Activated naive CD4-positive, alpha-beta T cell treated with anti-CD3 and anti-CD28 coated beads, Interleukin-2, amount 10 ng/mL, durations not matched to agents 7 days and 5 days (primary cell): ENCODE measurements around the gene USP5.
A peak's percentile ranks its signal among the peaks of the same experiment; 100 is the strongest.
"Not testable (repeated sequence)": the region's sequence is repeated elsewhere in the genome, so short reads cannot be mapped to it uniquely, and the experiment has no call there.

Experiments used
- CTCF ChIA-PET: fragments of 350-600 bp; sonication (Branson Sonifier 250); formaldehyde crosslinking; loops from one replicate; lab custom pipeline; 2021; ENCODE audit warnings: antibody characterized with exemption; lab: Charles Lee
- DNase-seq: peaks from one replicate; pipeline ENCODE4 v3.0.0-alpha.2; 2020
- H3K27ac Mint-ChIP-seq: one replicate; pipeline ENCODE4 v1.8.0; 2021; ENCODE audit warnings: mild to moderate bottlenecking, moderate library complexity, mixed read lengths
- H3K27me3 Mint-ChIP-seq: one replicate; pipeline ENCODE4 v1.8.0; 2021; ENCODE audit warnings: mild to moderate bottlenecking, mixed read lengths
- H3K36me3 Mint-ChIP-seq: one replicate; pipeline ENCODE4 v1.8.0; 2021; ENCODE audit warnings: mixed read lengths
- H3K4me1 Mint-ChIP-seq: one replicate; pipeline ENCODE4 v1.8.0; 2021; ENCODE audit warnings: mixed read lengths
- H3K4me3 Mint-ChIP-seq: one replicate; pipeline ENCODE4 v1.8.0; 2021; ENCODE audit warnings: mild to moderate bottlenecking, moderate library complexity, mixed read lengths
- H3K9me3 Mint-ChIP-seq: one replicate; pipeline ENCODE4 v1.8.0; 2021; ENCODE audit warnings: mixed read lengths

USP5 gene

DNA sequence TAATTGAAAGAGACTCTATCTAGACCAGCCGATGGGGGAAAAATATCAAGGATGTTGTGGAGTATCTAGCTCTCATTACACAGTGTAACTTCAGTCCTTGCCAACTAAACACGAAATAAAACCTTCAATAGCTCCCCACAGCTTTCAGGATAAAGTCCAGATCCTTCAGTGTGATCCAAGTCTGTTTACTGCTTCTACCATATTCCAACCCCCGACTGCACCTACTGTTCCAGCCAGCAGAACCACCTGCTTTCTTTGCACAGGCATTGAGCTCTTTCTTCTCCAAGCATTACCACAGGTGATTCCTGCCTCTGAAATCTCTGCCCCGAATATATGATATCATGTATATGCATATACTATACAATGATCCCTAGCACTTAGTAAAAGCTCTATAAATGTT is 50.5 kb downstream of the USP5 start:
- Mint-ChIP-seq H3K27ac (no peak overlapping the region), H3K27me3 (peaks cover 10% of the 10 kb centered on the region), H3K36me3 (no peaks in the 10 kb centered on the region), H3K9me3 (no peaks in the 10 kb centered on the region), H3K4me1 (peaks cover 3% of the 10 kb centered on the region), H3K4me3 (no peak overlapping the region)
- DNase-seq: no peak
- CTCF ChIA-PET: interaction anchor here (1.0 to 1.6 kb wide), 5 partner anchors 11 to 207 kb away, joined by 3 to 5 read pairs (median 3); partner anchors contain the start of genes C12orf57, C1RL, RNU7-1 and SPSB2

DNA sequence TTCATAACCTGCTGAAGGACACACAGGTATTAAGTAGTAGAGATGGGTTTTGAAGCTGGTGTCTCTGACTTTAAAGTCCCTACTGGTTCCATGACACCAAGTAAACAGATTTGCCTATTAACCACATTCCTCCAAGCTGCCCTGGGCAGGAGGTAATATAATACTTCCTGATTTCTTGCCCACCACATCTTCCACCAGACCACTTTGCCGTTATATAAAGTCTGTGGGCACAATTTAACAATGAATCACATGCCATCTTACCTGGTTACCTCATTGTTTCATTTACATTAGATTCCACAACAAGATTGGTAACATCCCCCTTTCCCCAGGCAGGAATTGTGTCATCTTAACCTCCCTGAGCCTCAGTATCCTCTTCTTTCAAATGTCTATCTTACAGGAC is 51.8 kb downstream of the USP5 start:
- Mint-ChIP-seq H3K36me3 (no peaks in the 10 kb centered on the region), H3K4me1 (peaks cover 3% of the 10 kb centered on the region), H3K4me3 (no peak overlapping the region), H3K27me3 (peaks cover 14% of the 10 kb centered on the region), H3K9me3 (no peaks in the 10 kb centered on the region), H3K27ac (peak overlapping the region; percentile 39)
- CTCF ChIA-PET: no interaction called here
- no peak for DNase-seq

DNA sequence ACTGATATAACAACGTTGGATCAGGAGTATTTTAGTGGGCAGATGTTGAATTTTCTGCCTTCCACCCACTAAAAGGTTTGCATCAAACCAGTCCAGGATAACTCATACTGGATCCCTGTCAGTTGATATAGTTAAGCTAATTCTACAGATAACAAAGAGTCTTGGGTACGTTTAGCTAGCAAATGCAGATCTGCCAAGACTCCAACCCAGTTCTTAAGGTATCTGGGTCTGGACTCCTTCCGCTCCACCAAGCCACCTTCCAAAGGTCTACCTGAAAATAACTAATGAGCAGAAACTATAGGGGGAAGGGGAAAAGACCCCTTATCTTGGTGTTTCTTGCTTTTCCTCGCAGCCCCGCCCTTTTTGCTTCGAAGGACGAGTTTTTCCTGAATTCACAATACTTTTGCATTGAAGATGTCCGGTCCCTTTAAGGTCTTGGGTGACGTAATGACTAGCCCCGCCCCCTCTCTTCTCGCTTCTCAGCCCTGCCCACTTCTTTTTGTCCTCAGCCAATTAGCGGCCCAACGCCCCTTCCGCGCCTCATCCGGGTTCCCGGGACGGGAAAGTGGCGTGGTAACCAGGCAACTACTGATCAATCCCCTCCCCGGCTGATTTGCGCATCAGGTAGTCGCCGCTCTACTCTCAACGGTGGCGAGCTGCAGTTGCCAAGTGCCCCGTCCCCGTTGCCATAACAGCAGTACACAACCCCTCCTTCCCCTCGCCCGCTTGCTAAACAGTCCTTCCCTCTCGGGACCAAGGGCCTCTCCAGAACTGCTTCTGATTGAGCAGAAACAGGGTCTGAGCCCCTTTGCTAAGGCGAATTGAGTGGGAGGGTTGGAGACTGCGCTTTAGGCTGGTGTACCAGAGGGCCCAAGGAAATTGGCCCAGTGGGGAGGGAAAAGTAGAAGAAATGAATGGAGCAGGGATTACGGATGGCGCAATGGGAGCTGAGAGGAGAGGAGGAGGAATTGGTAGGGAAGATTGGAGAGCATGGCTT is 52.6 kb downstream of the USP5 start, which contains the start of gene LRRC23:
Gene LRRC23, plus strand, starts transcription at position 543 of the 997 bp plus-strand sequence. CDS start 812 bp downstream, outside the sequence.
- CTCF ChIA-PET: interaction anchor here (0.9 kb wide), 1 partner anchor 10 kb away, joined by 3 read pairs; the partner anchor contains the start of gene ENO2
- DNase-seq: peak; percentile 99
- Mint-ChIP-seq H3K36me3 (no peaks in the 10 kb centered on the region), H3K27ac (peak within 1 kb of the TSS; percentile 39), H3K4me1 (peaks cover 3% of the 10 kb centered on the region), H3K27me3 (peaks cover 9% of the 10 kb centered on the region), H3K9me3 (no peaks in the 10 kb centered on the region), H3K4me3 (no peak within 1 kb of the TSS)

DNA sequence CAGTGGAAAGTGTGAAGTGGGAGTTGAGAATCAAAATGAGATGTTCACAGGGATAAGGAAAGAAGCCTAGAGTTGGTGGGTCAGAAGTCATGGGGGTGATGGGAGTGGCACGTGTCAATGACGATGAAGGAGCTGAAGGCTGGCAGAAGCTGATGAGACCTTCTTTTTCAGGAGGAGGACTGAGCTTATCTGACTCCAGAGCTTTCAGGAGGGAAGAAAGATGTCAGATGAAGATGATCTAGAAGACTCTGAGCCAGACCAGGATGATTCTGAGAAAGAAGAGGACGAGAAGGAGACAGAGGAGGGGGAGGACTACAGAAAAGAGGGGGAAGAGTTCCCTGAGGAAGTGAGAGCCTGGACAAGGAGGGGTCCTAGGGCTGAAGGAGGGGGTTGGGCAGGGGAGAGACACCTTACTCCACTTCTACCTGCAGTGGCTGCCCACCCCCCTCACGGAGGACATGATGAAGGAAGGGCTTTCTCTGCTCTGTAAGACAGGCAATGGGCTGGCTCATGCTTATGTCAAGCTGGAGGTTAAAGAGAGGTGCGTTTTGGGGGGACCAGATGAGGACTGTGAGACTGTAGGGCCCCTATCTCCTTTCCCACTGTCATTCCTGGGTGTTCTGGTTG is 53.6 kb downstream of the USP5 start:
- Mint-ChIP-seq H3K27me3 (peaks cover 9% of the 10 kb centered on the region), H3K9me3 (no peaks in the 10 kb centered on the region), H3K4me1 (no peaks in the 10 kb centered on the region), H3K36me3 (no peaks in the 10 kb centered on the region), H3K4me3 (no peak overlapping the region), H3K27ac (no peak overlapping the region)
- CTCF ChIA-PET: interaction anchor here (0.6 to 1.1 kb wide), 3 partner anchors 9 to 276 kb away, joined by 3 read pairs; partner anchors contain the start of gene ENO2
- DNase-seq: no peak

DNA sequence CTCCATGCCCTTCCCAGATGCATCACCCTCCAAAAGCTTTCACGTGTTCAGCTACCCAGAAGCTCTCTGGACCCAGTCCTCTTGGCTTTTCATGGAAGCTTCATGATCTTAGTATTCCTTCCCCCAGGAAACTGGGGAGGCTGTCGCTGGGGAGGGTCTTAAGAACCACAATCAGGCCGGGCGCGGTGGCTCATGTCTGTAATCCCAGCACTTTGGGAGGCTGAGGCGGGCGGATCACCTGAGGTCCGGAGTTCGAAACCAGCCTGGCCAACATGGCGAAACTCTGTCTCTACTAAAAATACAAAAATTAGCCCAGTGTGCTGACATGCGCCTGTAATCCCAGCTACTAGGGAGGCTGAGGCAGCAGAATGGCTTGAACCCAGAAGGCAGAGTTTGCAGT is 56.2 kb downstream of the USP5 start:
- not testable (repeated sequence) for DNase-seq, H3K4me1 Mint-ChIP-seq, H3K36me3 Mint-ChIP-seq, H3K9me3 Mint-ChIP-seq, H3K4me3 Mint-ChIP-seq, H3K27ac Mint-ChIP-seq
- peaks cover 17% of the 10 kb centered on the region for H3K27me3 Mint-ChIP-seq
- CTCF ChIA-PET: interaction anchor here (0.9 to 2.5 kb wide), 2 partner anchors 35 to 39 kb away, joined by 4 to 9 read pairs; partner anchors contain the start of gene SPSB2

DNA sequence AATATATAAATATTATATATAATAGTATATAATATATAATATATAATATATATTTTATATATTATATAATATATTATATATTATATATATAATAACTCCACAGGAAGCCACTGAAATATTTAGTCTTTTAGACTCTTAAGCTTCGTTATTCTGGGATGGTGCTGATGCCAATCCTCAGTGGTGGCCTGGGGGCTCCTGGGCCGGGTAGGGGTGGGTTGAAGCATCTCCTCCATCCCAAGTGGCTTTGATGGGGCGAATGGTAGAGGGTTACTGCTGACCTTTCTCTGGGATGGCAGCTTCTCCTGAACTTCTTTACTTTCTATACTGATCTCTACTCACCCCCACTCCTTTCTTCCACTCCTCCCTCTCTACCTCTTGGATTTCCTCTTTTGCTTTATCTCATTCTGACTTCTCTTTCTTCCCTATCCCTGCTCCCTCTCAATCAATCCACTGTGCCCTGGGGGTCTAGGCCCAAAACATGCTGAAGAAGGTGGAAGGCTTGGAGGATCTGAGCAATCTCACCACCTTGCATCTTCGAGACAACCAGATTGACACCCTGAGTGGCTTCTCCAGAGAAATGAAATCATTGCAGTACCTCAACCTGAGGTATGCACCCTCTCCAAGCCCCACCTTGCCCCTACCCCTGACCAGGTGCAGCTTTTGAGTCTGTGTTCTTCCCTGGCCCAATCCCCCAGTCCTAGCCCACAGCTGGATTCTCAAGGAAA is 57.6 kb downstream of the USP5 start:
- CTCF ChIA-PET: interaction anchor here (1.4 to 1.7 kb wide), 2 partner anchors 14 to 37 kb away, joined by 3 to 5 read pairs; no protein-coding TSS in a partner anchor
- Mint-ChIP-seq H3K36me3 (no peaks in the 10 kb centered on the region), H3K4me3 (no peak overlapping the region), H3K27me3 (peaks cover 17% of the 10 kb centered on the region), H3K4me1 (peaks cover 18% of the 10 kb centered on the region), H3K27ac (no peak overlapping the region), H3K9me3 (no peaks in the 10 kb centered on the region)
- DNase-seq: no peak

DNA sequence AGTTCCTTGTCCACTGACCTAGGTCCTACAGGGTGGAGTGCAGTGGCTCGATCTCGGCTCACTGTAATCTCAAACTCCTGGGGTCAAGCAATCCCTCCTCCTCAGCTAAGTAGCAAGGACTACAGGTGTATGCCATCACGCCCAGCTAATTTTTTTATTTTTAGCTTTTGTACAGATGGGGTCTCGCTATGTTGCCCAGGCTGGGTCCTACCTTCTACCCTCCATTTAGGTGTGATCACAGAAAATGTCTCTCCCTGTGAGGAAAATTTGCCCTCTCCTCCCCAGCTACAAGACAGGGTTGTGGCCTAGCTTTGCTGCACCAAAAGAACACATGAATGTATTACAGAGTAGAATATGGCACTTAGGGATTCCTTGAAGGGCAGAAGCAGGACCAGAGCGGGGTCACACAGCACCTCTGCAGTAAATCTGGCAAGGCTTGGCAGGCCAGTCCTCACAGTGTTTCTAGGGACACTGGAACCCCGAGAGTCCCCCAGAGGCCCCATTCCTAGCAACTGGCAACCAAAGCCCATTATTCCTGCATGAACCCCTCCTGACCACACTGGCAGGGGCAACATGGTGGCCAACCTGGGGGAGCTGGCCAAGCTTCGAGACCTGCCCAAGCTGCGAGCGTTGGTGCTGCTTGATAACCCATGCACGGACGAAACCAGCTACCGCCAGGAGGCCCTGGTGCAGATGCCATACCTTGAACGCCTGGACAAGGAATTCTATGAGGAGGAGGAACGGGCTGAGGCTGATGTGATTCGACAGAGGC is 60.4 kb downstream of the USP5 start:
- peaks cover 12% of the 10 kb centered on the region for H3K27me3 Mint-ChIP-seq
- CTCF ChIA-PET: interaction anchor here (1.1 to 2.3 kb wide), 5 partner anchors 12 to 43 kb away, joined by 3 to 12 read pairs (median 5); partner anchors contain the start of gene SPSB2
- no peak for DNase-seq
- H3K27ac Mint-ChIP-seq: peak overlapping the region; percentile 35
- peak overlapping the region; percentile 66 for H3K4me3 Mint-ChIP-seq
- H3K36me3 Mint-ChIP-seq: peaks cover 6% of the 10 kb centered on the region
- H3K4me1 Mint-ChIP-seq: peaks cover 42% of the 10 kb centered on the region
- no peaks in the 10 kb centered on the region for H3K9me3 Mint-ChIP-seq

DNA sequence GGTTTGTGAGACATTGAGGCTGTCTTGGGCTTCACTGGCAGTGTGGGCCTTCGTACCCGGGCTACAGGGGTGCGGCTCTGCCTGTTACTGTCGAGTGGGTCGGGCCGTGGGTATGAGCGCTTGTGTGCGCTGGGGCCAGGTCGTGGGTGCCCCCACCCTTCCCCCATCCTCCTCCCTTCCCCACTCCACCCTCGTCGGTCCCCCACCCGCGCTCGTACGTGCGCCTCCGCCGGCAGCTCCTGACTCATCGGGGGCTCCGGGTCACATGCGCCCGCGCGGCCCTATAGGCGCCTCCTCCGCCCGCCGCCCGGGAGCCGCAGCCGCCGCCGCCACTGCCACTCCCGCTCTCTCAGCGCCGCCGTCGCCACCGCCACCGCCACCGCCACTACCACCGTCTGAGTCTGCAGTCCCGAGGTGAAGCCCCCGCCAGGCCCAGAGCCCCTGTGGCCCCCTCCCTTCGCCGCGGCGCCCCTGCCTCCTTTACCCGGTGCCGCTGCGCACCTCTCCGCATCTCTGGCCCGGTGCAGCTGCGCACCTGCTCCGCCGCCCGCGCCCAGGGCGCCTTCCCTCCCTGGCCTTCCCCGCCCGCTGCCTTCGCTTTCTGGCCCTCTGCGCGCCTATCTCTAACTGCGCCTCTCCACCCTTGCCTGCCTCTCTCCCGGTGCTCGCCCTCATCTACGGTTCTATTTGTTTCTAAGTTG is 62.4 kb downstream of the USP5 start, which contains the start of gene ENO2:
Gene ENO2, plus strand, starts transcription at position 335 of the 701 bp plus-strand sequence. CDS start 1,253 bp downstream, outside the sequence.
- Mint-ChIP-seq H3K27ac (peak within 1 kb of the TSS; percentile 87), H3K27me3 (peaks cover 8% of the 10 kb centered on the region), H3K36me3 (peaks cover 17% of the 10 kb centered on the region), H3K4me1 (peaks cover 47% of the 10 kb centered on the region), H3K9me3 (no peaks in the 10 kb centered on the region), H3K4me3 (peak within 1 kb of the TSS; percentile 97)
- peak; percentile 87 for DNase-seq
- CTCF ChIA-PET: interaction anchor here (0.7 to 1.6 kb wide), 6 partner anchors 9 to 46 kb away, joined by 3 to 6 read pairs (median 4); no protein-coding TSS in a partner anchor

DNA sequence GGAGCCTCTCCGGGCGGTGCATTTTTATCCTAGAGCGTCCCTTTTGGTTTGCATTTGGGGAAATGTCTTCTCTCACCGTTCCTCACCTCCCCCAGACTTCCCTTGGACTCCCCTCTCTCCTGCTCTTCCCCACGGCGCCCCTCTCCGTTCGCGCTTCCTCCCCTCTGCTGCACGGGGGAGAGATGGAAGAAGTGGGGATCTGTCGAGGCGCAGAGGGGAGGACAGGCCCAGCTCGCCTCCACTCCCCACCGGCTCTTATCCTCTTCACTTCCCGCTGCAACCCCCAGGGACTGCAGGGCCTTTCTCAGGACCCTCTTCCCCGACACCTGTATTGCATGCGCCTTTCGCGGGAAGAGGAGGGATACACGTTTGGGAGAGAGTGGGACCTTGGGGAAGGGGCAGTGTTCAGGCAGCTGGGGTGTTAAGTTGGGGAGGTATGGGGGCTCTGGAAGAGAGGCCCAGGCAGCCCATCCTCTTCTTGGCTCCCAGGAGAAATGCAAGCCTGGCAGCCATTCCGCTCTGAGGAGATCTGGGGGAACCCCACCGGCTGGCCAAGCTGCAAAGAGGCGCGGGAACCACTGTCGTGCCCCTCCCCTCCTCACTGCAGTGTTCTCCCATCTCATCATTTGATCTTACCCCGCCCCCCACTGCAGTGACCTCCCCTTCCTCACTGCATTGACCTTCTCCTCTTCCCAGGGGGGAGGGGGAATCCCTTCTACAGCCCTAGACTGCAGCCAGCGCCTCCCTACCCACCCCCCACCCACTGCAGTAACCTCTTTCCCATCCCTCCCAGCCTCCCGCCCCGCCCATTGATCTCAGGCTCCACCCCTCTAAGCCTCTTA is 63.2 kb downstream of the USP5 start:
- DNase-seq: peak; percentile 47
- Mint-ChIP-seq H3K4me1 (peaks cover 53% of the 10 kb centered on the region), H3K27ac (peak overlapping the region; percentile 87), H3K9me3 (no peaks in the 10 kb centered on the region), H3K27me3 (peaks cover 8% of the 10 kb centered on the region), H3K36me3 (peaks cover 25% of the 10 kb centered on the region), H3K4me3 (peak overlapping the region; percentile 97)
- CTCF ChIA-PET: interaction anchor here (0.7 to 1.2 kb wide), 3 partner anchors 9 to 43 kb away, joined by 3 to 4 read pairs (median 4); no protein-coding TSS in a partner anchor

DNA sequence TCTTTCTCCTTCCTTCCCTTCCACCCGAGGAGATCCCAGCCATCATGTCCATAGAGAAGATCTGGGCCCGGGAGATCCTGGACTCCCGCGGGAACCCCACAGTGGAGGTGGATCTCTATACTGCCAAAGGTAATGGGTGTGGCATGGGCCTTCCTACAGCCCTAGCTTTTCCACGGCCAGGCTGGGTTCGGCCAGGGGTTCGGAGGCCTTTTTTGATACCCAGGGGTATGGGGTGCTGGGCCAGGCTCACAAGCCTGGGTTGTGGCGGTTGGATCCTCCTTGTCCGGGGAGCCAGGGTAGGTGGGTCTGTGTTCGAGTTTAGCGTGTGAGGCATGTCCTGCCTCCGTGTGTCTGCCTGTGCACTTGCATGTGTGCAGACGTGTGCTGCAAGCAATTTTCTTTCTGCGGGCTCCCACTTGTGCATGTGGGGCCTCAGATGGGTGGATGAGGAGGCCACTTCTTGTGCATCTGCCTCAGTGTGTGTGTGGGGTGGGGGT is 63.9 kb downstream of the USP5 start:
- Mint-ChIP-seq H3K36me3 (peaks cover 25% of the 10 kb centered on the region), H3K4me1 (peaks cover 53% of the 10 kb centered on the region), H3K9me3 (no peaks in the 10 kb centered on the region), H3K27ac (peak overlapping the region; percentile 69), H3K27me3 (peaks cover 7% of the 10 kb centered on the region), H3K4me3 (peak overlapping the region; percentile 97)
- no peak for DNase-seq
- CTCF ChIA-PET: interaction anchor here (0.7 to 1.2 kb wide), 2 partner anchors 8 to 9 kb away, joined by 3 to 4 read pairs; no protein-coding TSS in a partner anchor
